LoVo (cell line): ENCODE results near the gene RAE1.
A peak's percentile ranks its signal among the peaks of the same experiment; 100 is the strongest.

ENCODE experiments used
- DNase-seq: peaks from one replicate; pipeline ENCODE4 v3.0.0-alpha.2; 2016; ENCODE audit warnings: low spot score

RAE1 gene, protein sequence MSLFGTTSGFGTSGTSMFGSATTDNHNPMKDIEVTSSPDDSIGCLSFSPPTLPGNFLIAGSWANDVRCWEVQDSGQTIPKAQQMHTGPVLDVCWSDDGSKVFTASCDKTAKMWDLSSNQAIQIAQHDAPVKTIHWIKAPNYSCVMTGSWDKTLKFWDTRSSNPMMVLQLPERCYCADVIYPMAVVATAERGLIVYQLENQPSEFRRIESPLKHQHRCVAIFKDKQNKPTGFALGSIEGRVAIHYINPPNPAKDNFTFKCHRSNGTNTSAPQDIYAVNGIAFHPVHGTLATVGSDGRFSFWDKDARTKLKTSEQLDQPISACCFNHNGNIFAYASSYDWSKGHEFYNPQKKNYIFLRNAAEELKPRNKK

DNA sequence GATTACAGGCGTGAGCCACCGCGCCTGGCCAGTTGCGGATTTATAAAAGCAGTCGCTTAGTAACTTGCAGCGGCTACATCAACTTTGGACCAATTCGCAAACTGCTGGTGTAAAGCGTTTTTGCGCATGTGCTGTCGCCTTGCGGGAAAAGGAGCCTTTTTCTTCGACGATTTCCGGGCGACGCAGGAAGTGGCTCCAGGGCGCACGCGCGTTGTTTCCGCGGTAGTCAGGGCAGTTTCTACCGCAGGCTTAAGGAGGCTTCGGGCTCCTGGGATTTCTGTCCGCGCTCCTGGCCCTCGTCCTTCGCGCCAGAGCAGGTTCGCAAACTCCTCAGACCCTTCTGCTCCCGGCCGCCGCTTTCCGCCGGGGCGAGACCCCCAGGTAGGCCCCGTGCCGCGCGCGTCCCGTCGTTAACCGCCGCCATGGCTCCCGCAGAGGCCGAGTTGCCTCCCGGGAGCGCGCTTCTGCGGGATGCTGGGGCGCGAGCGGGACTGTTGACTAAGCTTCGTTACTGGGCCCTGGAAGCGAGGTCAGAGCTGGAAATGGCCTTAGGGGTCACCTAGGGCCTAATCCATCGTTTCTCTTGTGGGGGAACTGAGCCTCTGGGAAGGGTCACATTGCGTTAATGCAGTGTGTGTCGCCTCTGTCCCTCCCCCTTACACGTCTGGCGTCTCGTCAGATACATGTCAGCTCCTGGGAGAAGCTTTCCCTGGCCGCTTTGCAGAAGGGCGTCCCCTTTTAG, at the start of gene RAE1:
TSS of gene RAE1 (plus strand) at position 214 of the 742 bp plus-strand sequence. CDS start 2,784 bp downstream, outside the sequence.
- DNase-seq = peak; percentile 95

DNA sequence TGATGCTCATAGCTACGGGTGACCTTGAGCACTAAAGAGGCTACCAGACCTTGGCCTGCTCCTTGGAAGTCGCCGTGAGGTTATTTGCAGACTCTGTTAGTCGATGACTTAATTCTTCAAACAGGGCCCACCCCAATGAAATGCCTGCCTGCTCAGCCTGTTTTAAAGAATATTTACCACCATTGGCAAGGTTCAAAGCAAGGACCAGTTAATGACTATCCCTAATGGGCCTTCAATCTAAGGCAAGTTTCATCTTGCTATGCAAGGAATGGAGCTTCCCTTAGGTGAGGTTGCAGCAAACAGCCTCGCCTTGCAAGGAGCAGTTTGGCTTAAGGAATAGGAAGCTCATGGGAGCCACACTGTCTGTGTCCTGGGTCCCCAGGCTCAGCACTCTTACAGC, 44.3 kb upstream of the RAE1 start:
- DNase-seq = no peak

DNA sequence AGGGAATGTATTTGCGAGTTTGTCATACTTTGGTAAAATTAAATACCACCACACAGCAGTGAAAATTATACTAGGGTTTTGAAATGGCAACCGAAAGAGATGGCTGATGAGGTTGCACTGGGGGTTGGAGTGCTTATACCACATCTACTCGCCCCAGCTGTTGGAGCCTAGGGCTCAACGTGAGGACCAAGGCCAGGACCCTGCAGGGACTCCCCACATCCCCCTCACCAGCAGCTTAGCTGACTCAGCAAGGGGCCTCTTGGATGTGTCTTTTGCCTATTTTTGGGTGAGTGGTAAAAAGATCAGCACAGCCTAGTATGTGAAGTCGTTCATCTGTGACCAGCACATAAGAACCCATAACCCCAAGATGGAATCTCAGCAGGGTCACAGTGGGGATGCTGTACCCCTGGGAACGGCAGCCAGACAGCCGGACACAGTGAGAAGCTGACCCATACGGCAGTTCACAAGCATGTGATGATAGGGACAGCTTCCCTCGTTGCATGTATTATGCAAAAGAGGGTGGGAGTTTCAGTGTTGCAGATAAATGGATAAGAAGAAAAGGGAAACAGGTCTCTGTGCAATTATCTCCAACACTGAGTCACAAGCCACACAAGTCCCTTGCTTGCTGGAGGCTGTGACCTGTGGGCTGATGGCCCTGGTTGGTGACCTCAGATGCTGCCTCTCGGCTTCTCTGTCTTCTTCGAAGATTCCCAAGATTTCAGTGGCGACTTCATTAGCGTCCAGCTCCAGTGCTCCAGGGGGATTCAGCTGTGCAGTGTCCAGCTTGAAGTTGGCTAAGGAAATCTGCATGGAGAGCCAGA, 42.4 kb upstream of the RAE1 start:
- no peak for DNase-seq

DNA sequence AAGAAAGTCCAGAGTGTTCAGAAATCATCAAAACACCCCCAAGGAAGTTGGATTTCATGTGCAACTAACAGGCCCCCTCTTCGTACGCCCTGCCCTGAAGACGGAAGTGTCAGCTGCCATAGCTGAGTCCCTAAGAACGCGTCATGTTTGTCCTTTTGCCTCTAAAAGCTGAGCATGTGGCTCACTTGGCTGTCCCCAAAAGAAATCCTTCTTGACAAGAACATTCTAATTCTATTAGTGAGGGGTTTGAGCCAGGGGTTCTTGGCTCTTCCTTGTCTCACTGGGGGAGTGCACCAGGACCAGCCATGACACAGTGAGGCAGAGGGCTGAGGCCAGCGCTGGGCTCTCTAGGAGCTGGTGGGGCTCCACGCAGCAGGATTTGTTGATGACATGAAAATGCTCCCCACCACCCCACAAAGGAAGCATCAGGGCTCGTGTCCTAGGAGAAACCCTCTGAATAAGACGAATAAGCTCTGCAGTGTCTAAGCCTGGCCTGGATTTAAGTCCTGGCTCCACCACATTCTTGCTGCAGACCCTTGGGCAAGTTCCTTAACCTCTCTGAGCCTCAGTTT, 41.4 kb upstream of the RAE1 start:
- no peak for DNase-seq

DNA sequence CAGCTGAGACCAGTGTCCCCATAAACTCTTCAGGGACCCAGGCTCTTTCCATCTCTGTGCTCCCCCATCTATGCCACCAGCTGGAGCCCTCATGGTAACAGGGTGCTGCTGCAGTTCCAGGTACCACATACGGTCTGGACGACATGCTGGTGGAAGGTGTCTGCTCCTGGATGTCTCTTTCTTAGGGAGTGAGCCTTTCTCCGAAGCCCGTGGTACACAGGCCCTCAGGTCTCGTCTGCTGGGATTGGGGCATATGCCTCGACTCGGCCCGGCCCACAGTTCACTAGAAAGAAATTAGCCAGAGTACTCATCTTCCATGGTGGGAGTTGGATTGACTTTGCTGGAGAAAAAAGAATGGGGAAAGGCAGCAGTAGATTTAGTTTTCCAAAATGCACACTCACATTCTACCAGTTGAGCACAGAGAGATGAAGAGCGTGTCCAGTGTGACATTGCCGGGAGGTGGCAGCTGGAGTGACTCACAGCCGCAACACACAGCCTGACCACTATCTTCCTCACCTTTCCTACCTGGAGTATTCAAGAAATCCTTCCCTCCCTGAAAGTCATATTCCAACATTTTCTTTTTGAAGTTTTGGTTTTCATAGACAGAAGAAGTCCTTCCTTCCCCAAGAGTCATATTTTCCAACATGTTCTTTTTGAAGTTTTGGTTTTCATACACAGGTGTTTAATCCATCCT, 40.1 kb upstream of the RAE1 start:
- DNase-seq = no peak

DNA sequence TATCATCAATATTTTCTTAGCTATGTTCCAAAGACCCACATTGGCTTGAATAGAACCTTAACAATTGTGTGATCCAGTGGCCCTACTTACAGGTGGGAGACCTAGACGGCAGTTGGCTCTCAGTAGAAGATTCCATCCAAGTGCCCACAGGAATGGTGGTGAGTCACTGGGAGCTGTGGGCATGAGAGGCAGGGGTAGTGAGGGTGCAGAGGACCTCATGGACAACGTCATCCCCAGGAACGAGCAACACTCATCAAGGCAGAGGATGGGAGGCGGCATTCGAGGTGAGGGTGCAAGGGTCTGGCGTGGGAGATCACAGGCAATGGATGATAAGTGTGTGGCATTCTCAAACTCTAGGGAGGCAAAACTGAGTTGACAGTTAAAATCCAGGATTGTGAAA, 38.9 kb upstream of the RAE1 start:
- no peak for DNase-seq

DNA sequence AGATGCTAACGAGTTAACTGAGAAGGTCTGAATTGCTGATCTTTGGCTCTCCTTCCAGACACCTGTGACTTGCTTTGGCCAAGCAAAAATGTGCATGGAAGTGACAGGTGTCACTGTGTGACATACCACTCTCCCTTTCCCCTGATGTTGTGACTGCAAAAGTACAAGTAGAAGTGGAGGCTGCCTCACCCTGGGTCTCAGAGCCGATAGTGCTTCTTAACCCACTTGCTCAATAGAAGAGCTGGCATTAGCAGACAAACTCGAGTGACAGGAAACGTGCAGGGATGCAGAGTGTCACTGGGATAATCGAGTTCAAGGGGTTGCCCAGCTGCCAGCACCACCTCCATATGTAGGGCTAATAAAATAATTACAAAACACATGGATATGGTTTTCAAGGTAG, 37.8 kb upstream of the RAE1 start:
- no peak for DNase-seq

DNA sequence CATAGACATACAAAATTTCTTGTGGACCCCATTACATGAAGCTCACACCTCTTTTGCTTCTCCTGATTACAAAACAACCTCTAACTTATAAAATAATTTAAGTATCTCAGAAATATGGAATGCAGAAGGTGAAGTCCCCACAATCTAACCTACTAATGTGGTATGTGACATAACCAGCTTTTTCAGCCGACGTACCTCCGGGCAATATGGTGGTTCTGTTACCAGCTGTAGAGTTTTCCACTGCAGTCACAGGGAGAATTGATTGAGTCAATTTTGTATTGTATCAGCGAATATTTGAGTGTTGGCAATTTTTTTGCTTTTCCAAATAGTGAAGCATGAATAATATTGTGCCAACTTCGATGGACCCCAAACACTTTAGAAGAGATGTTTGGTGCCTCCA, 37.1 kb upstream of the RAE1 start:
- no peak for DNase-seq

DNA sequence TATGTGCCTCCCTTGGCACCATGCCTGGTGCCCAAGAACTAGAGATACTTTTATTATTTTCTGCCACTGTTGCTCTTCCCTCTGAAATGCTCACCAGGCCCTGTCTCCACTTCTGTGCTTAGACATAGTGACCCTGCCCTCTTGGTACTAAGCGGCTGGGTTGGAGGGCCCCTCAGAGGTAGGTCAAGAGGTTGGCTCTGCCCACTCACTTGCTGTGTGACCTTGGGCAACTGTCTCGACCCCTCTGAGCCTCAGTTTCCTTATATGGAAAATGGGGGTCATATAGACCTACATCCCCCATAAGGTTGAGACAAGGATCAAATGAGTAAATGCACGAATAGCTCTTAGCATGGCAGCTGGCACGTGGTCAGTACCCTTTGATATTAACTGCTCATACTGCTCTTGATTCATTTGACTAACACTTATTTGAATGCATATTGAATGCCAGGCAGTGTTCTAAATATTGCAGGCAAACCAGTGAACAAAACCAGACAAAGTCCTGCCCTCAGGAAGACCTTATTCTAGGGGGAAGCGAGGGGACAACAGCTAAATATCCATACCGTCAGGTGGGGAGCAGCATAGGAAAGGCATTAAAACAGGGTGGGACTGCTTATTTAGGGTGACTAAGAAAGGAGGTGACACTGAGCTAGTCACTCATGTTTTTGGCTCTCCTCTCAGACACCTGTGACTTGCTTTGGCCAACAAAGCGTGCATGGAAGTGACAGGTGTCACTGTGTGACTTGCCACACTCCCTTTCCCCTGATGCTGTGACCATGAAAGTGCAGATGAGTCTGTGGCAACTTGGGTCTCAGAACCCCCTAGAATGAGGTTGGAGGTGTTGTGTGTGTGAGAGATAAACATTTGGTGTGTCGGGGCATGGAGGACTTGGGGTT, 35.7 kb upstream of the RAE1 start:
- DNase-seq = no peak

DNA sequence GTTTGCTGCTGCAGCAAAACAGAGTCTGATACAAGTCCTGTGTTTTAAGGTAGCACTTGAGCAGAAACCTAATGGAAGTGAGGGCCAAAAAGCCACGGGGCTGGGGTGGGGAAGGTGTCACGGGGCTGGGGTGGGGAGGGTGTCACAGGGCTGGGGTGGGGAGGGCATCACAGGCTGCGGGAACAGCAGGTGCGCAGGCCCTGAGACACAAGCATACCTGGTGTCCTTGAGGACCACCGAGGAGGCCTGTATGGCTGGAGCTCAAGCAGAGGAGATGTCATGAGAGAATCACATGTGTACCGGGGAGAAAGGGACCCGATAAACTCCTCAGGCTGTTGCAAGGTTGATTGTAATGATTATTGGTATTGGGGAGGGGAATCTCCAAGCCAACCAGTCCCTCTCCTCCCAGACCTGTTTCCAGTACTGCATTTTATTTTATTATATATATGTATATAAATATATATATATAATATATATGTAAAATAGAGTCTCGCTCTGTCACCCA, 35.0 kb upstream of the RAE1 start:
- DNase-seq = no peak

DNA sequence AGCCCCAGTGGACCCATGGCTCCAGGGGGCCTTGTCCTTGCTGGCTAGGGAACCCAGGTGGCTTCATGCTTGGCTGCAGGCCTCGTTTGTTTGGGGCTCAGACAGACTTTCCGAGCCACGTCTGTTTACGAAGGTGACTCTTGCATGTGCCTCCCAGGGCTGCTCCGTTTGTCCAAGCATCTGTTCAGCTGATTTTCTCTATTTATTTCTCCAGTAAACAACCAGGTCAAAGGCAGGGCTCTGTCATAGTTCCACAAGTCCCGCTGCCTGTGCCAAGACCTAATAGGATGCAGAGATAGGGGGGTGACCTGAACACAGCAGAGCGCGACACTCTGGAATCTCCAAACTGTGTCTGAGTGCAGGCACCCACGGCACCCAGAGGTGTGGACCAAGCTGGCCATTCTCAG, 34.3 kb upstream of the RAE1 start:
- DNase-seq = no peak

DNA sequence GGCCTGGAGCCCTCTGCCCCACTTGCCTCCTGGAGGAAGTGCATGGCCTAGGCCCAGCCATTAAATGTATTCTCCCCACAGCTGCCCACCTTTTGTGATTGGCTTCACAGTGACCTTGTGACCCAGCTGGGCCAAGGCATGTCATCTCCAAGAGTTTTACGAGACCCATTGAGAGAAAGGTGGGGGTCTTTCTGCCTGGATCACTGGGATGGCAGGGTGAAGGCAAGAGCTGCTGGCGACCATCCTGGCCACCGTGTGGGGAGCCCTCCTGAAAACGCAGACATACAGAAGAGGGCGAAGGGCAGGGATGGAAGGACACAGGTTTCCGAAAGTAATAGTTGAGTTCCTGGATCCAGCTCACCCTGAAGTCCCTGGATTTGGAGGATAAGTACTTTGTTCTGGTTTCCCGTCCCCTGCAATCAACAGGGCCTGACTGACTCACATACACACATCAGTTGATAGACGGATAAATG, 33.7 kb upstream of the RAE1 start:
- no peak for DNase-seq

DNA sequence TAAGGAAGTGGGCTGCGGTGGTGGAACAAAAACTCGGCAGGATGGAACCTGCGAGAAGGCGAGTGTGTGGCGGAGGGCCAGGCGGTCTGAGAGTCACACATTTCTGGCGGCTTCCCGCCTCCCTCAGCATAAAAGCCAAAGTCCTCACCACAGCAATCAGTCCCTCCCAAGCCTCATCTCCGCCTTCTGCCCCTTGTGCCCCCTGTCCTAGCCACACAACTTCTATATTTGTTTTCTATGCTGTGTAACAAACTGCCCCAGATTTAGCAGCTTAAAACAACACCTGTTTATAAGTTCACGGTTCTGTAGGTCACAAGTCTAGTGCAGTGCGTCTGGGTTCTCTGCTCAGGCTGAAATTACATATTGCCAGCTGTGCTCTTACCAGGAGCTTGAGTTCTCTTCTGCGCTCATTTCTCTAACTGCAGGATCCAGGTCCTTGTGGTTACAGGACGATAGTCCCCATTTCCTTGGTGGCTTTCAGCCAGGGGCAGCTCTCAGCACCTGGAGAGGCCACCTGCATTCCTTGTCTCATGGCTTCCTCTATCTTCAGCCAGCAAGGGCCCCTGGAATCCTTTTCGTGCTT, 33.2 kb upstream of the RAE1 start:
- DNase-seq = no peak

DNA sequence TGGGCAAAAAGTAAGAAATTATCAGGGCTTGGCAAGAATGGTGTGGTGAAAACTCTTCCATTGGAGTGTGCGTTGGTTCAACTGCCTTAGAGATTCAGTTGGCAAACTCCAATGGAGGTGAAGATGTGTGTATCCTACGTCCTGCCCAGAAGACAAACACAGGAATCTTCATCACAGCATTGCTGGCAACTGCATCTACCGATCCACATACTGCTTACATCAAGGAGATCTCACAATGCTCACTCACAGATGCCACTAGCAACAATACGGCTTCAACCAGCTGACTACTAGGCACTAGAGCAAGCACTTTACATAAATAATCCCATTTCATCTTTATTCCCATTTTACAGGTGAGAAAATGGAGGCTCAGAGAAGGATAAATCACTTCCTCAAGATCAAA, 31.5 kb upstream of the RAE1 start:
- DNase-seq = no peak

DNA sequence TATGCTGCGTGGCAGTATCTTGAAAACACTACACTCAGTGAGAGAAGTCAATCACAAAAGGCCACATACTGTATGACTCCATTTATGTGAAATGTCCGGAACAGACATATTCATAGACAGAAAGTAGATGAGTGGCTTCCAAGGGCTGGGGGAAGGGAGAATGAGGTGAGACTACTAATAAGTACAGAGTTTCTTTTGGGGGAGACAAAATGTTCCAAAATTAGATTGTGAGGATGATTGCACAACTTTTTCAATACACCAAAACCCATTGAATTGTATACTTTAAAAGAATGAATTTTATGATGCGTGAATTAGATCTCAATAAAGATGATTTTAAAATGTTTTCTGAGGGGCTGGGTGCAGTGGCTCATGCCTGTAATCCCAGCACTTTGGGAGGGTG, 30.7 kb upstream of the RAE1 start:
- DNase-seq = no peak

DNA sequence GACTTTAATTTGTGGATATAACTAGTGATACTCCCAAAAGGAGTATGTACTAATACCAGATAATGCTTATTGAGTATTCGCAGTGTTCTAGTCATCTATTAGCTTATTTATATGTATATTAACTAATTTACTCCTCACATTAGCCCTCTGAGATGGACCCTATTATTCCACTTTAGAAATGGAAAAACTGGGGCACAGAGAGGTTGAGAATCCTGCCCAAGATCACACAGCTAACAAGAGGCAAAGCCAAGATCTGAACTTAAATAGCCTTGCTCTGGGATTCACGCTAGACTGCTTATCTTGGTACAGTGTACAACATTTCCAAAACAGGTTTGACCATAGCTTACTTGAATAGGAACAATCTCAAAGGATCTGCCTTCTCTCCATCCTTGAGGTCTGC, 29.9 kb upstream of the RAE1 start:
- no peak for DNase-seq

DNA sequence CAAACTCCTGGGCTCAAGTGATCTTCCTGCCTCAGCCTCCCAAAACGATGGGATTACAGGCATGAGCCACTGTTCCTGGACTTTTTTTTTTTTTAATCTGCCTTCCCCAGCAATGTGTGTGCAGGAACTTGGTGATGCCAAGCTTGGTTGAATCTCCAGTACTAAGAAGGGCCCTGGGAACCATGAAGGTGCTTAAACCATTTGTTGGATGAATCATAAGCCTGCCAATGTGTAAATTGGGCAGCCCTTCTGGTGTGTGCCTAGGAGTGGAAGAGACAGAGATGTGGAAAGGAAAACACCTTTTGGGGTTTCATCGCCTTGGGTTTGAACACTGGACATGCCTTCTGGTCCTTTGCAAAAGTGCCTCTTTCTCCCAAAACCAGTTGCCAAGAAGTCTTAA, 28.6 kb upstream of the RAE1 start:
- no peak for DNase-seq

DNA sequence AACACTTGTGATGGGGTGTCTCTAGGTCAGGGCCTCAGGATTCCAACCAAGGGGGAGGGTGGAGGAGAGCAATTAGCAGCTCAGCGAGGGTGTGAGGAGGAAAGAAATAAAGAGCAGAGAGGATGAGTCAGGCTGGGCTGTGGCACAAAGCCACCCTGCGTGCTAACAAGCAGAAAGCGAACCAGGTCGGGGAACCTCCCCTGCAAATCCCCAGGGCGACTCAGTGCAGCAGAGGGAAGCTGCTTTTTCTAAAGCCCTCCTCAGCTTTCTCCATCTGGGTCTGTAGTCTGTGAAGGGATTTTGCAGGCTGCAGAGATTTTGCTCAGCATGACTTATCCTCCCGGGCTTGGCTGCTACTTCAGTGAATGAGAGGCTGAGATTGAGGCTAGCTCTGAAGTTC, 28.0 kb upstream of the RAE1 start:
- DNase-seq = peak; percentile 78

DNA sequence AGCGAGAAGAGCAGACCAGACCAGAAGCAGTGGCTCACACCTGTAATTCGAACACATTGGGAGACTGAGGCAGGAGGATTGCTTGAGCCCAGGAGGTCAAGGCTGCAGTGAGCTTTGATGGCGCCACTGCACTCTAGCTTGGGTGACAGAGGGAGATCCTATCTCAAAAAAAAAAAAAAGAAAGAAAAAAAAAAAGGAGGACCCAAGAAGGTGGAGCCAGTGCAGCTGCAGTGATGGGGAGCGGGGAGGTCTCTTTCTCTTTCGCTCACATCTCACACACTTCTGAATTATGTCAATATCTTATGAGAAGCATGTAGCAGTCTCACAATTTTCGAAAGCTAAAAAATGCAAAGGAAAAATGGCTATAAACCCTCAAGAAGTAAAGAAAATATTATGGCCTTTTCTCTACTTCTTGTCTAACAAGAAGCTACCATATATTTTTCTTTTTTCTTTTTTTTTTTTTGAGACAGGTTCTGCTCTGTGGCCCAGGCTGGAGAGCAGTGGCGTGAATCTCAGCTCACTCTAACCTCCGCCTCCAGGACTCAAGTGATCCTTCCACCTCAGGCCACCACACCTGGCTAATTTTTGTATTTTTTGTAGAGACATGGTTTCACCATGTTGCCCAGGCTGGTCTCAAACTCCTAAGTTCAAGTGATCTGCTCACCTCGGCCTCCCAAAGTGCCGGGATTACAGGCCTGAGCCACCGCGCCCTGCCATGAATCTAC, 25.3 kb upstream of the RAE1 start:
- DNase-seq = no peak
